HG03378 (cell line): Measurements from ENCODE around the gene PVR.
"Not testable (repeated sequence)": the region's sequence is repeated elsewhere in the genome, so short reads cannot be mapped to it uniquely, and the experiment has no call there.

Experiments used
- ATAC-seq: cut with Tn5 transposase; IDR thresholded peaks from one replicate; pipeline ENCODE4 v1.9.1; 2021; ENCODE audit warnings: mild to moderate bottlenecking, moderate library complexity; ENCODE audit not compliant: unreplicated experiment

The PVR gene

DNA sequence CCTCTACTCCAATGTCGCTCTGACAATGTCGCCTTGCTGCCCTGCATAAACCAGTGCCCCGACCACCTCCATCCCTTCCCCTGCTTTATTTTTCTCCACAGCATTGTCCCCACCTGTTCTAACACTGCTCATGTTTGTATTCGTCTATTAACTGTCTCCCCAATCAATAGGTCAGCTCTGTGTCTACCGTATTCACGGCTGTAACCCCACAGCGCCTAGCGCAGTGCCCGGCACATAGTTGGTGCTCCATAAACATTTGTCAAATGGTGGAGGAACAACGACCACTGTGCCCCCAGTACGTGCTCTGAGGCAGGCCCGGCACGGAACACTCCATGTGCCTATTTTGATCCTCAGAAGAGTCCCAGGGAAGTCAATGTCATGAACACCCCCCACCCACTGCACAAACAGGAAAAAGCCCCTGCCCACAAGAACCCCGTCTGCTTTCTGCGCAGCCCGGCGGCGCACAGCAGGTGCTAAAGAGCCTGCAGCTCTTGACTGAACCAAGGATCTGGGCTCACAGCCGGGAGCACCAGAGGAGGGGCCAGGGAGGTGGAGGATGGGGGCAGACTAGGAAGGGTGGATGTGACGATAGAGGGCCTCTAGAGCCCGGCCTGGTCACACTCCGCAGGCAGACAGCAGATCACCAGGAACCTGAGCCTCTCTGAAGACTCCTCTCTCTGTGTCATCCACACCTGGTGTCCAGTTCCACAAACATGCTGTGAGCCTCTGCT lies 53.4 kb downstream of the PVR start:
- ATAC-seq, result no peak

DNA sequence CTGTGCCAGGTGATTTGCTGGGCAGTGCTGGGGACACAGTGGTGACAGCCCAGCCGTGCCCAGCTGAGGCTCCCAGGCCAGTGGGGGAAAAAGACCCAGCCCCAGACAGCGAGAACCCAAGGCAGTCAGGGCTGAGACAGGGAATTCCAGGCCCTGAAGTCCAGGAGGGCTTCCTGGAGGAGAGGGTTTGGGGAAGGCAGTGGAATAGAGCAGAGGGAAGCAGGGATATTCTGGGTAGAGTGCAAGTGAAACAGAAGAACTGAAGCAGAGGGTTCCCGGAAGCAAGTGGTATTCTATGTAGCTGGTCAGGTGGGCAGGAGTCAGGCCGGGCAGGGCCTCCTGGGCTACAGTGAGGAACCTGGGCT lies 53.9 kb downstream of the PVR start:
- no peak for ATAC-seq

DNA sequence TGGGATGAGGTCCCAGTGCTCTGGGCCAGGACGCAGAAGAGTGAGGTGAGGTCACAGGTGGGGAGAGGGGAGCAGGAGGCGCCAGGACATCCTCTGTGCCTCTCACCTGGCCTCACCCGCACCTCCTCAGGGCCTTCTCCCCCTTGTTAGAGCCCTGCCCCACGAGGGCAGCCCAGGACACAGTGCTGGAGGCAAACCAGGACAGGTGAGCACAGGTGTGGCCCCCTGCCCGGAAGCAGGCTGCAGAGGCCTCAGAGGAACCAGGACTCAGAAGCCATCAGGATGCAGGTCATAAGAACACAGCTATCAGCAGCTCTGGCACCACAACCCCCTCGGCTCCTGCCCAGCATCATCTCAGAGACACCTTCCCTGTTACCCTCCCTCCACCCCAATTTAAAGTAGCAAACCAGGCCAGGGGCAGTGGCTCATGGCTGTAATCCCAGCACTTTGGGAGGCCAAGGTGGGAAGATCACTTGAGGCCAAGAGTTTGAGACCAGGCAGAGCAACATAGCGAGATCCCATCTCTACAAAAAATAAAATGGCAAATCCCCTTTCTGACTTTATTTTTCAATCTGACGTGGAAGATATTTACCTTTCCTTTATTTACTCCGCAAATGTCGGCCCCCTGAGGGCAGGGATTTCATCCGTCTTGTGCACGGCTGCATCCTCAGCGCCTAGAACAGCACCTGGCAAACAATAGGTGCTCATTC lies 54.9 kb downstream of the PVR start, which contains the start of gene CEACAM16:
Gene CEACAM16 (plus strand): TSS at position 660 of the 710 bp plus-strand sequence. CDS start 2,306 bp downstream, outside the sequence.
- no peak for ATAC-seq

DNA sequence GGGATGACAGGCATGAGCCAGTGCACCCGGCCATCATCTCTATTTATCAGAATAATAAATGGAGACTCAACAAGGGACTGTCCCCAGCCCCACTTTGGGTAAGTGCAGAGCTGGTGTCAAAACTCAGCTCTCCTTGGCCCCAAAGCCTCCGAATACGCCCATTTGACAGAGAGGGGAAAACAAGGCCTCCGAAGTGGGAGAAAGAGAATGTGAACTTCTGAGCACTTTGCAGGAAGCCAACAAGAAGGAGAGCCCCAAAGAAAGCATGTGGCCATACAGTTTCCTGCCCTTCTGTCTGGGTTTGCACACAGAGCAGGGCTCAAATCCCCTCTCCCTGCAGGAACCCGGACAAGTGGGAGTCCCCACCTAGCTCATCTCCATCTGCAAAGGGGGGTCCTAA lies 56.8 kb downstream of the PVR start:
- ATAC-seq, result no peak

DNA sequence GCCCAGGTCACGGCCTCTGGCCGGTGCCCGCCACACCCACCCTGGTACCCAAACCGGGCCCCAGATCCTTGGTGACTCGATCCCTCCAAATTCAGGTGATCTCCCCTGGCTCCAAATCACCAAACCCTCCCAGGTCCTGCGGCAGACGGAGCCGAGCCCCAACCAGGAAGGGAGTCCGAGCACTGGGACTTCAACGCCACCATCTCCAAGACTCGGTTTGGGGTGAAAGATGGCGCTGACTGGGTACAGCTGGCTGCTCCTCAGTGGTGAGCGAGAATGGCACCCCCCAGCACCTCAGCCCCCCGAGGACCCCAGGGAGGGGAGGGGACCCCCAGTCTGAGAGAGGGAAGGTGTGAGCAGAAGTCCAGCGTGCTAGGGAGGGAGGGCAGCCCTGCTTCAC lies 57.5 kb downstream of the PVR start:
- ATAC-seq, result no peak

DNA sequence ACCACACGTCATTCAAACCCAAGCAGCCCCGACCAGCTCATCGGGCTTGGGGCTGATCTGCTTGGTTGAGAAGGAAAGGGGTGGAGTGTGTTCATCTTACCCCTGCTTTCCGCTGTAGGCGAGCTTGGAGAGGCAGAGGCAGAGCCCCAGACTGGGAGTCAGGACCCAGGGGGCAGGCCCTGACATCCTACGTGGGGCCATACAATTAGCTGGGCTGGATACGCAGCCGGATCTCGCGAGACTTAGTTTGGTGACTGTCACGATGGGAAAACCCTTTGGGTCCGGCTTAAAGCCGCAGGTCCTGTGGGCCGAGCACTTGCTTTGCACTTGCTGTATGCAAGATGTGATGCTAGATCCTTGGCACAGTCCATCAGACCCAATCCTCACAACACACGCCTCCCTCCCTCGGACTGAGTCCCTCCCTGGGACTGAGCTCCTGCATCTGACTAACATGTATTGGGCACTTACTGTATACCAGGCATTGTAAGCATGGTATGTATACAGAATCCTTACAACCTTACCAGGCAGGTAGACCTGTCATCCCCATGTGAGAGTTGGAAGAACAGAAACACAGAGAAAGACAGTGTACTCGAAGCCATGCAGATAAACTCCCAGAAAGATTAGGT lies 59.0 kb downstream of the PVR start:
- no peak for ATAC-seq

DNA sequence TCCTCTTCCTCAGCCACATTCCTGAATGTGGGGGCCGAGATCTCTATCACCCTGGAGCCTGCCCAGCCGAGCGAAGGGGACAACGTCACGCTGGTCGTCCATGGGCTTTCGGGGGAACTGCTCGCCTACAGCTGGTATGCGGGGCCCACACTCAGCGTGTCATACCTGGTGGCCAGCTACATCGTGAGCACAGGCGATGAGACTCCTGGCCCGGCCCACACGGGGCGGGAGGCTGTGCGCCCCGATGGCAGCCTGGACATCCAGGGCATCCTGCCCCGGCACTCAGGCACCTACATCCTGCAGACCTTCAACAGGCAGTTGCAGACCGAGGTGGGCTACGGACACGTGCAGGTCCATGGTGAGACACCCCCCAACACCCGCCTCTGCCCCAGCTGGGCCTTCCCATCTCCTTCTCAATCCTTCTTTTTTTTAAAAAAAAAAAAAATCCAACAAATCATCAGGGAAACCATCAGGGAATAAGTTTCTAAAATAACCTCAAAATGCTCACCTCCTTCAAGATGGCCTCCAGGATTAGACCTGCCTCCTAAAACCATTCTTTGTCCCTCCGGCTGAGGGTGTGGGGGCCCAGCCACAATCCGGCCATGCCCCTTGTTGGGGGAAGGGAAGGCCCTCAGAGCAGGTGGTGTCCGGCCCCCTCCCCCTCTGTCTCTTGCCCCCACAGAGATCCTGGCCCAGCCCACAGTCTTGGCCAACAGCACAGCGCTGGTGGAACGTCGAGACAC lies 59.8 kb downstream of the PVR start:
- ATAC-seq, result no peak

DNA sequence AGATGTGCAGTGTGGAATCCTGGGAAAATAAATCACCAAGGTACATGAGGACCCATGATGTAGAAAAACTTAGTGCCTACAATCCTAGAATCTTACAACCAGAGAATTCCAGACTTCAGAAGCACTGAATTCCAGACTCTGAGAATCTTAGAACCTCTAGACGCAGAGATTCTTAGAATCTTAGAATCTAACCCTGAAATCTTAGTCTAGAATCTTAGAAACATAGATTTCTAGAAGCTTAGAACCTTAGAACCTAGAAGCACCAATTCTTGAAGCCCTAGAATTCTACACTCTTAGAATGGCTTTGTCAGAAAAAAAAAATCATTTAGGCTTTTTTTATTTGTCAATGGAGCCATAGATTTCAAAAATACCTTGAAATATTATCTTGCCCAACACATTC lies 61.3 kb downstream of the PVR start:
- ATAC-seq, result no peak

DNA sequence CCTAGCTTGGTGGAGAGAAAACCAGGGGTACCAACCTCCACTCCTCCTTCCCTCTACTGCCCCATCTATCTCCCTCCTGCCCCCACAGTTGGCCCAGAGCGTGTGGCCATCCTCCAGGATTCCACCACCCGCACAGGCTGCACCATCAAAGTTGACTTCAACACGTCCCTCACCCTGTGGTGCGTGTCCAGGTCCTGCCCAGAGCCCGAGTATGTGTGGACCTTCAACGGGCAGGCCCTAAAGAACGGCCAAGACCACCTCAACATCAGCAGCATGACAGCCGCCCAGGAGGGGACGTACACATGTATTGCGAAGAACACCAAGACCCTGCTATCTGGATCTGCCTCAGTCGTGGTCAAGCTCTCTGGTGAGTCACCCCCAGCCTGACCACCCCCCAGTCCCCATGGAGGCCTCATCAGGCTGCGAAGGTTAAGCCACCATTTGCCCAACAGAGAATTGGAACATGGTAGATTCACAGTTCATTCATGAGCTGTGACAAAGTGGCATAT lies 61.8 kb downstream of the PVR start:
- no peak for ATAC-seq

DNA sequence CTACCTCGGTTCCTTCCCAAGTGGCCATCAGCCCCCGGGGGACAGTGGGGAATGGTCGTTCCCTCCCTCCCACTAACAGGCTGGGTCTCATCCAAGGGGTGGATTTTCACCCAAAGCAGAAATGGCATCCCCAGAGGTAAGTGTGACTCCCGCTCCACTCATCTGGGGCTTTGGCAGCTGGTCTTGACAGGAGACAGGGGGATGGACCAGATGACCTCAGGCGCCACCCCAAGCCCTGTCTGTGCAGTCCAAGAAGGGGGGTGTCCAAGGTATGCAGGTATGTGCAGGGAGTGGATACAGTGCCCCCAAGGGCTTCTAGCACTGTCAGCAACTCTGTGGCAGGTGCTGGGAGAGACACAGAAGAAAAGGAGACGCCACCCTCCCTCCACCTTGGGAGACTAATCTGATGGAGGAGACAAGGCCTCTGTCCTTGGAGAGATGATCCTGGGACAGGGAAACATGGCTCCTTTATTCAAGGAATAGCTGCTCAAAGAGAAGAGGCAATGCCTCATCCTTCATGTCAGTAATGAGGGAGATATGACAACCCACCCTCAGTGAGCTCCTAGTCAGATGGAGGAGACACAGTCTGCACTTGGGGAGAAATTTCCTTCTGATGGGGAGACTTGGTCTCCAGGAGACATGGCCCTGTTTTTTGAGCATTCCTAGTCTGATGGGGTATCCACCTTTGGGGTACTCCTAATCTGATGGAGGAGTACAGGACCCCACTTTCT lies 63.0 kb downstream of the PVR start:
- ATAC-seq, result no peak

DNA sequence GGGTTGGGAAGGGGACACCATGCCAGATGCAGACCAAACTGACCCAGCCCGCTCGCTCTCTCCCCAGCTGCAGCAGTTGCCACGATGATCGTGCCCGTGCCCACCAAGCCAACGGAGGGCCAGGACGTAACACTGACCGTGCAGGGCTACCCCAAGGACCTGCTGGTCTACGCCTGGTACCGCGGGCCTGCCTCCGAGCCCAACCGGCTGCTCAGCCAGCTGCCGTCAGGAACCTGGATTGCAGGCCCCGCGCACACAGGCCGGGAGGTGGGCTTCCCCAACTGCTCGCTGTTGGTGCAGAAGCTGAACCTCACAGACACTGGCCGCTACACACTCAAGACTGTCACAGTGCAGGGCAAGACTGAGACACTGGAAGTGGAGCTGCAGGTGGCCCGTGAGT lies 64.1 kb downstream of the PVR start:
- ATAC-seq, result no peak

DNA sequence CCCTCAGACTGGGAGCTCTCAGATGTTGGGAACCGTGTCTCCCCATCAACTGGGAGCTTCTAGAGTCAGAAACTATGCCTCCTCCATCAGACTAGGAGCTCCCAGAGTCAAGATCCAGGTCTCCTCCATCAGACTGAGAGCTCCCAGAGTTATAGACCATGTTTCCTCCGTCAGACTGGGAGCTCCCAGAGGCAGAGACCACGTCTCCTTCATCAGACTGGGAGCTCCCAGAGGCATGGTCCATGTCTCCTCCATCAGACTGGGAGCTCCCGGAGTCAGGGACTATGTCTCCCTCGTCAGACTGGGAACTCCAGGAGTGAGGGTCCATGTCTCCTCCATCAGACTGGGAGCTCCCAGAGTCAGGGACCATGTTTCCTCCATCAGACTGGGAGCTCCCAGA lies 65.2 kb downstream of the PVR start:
- ATAC-seq, result no peak

DNA sequence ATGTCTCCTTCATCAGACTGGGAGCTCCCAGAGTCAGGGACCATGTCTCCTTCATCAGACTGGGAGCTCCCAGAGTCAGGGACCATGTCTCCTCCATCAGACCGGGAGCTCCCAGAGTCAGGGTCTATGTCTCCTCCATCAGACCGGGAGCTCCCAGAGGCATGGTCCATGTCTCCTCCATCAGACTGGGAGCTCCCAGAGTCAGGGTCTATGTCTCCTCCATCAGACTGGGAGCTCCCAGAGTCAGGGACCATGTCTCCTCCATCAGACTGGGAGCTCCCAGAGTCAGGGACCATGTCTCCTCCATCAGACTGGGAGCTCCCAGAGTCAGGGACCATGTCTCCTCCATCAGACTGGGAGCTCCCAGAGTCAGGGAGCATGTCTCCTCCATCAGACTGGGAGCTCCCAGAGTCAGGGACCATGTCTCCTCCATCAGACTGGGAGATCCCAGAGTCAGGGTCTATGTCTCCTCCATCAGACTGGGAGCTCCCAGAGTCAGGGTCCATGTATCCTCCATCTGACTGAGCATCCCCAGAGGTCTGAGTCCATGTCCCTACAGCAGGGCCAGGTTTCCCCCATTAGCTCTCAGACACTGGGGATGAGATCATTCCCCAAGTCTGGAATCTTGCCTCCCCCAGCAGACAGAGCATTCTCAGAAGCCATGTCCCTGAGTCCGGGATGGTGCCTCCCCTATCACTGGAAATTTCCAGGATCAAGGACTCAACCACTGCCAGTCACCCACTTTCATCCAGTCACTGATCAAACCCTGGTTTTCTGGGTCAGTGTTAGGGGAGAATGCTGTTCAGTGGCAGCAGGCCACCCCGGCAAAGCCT lies 65.9 kb downstream of the PVR start:
- ATAC-seq, result not testable (repeated sequence)

DNA sequence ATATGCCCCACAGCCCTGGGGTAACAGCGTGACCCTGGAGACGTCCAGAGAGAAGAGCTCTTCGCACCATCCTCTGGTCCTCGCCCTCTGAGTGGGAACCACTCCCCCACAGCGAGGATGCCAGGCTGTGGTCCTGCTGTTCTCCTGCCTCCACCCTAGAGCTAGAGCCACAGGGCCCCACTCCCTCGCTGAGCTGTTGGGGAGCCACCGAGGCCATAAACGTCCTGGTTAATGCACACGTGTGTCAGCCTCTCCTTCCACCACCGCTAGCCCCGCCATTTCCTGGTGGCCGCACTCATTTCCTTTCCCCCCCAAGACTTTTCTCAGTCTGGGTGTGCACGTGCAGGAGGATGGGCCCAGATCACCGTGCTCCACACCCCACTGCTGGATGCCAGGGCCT lies 66.8 kb downstream of the PVR start:
- no peak for ATAC-seq

DNA sequence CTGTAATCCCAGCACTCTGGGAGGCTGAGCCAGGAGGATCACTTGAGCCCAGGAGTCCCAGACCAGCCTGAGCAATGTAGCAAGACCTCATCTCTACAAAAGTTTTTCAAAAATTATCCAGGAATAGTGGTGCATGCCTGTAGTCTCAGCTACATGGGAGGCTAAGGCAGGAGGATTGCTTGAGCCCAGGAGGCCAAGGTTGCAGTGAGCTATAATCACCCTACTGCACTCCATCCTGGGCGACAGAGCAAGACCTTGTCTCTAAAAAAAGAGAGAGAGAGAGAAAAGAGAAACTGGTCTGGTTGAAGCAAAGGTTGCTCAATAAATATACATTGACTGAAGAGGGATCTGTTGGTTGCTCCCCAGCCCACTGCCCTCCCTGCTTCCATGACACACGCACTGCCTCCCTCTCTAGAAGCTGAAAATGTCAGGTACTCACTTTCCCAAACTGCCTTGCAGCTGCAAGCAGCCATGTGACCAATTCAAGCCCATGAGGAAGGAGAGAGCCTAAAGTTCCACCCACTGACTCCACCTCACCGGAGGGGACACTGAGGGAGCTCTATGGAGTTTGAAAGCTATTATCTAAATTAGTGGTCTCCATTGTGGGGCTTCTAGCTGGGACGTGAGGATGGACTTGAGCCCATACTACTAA lies 69.3 kb downstream of the PVR start:
- no peak for ATAC-seq
